BLaER1 treated with 17β-estradiol and CSF1 and Interleukin-3, amounts not matched to agents 10 nM and 100 nM (cell line): ENCODE data around the gene CASP1.
"Not testable (repeated sequence)": the region's sequence is repeated elsewhere in the genome, so short reads cannot be mapped to it uniquely, and the experiment has no call there.

Experiments used
- H3K27ac ChIP-seq, 11 experiments: shearing (Covaris generic); formaldehyde crosslinking; 2 replicates each; pipeline ENCODE4 v1.8.1; 2022
- H3K27me3 ChIP-seq, 11 experiments: shearing (Covaris generic); formaldehyde crosslinking; 2 replicates each; pipeline ENCODE4 v1.8.1; 2022
- H3K36me3 ChIP-seq, 11 experiments: shearing (Covaris generic); formaldehyde crosslinking; 2 replicates each; pipeline ENCODE4 v1.8.1; 2022
- H3K4me1 ChIP-seq, 10 experiments: shearing (Covaris generic); formaldehyde crosslinking; 2 replicates each; pipeline ENCODE4 v1.8.1; 2022
- H3K4me2 ChIP-seq, 11 experiments: shearing (Covaris generic); formaldehyde crosslinking; 2 replicates each; pipeline ENCODE4 v1.8.1; 2022
- H3K4me3 ChIP-seq, 10 experiments: shearing (Covaris generic); formaldehyde crosslinking; 2 replicates each; pipeline ENCODE4 v1.8.1; 2022
- H3K9ac ChIP-seq, 11 experiments: shearing (Covaris generic); formaldehyde crosslinking; 2 replicates each; pipeline ENCODE4 v1.8.1; 2022
- H3K9me3 ChIP-seq, 11 experiments: shearing (Covaris generic); formaldehyde crosslinking; replicated peaks in 1 of 11; 2 replicates each; pipeline ENCODE4 v1.8.1; 2022
- H4K20me1 ChIP-seq, 11 experiments: shearing (Covaris generic); formaldehyde crosslinking; 2 replicates each; pipeline ENCODE4 v1.8.1; 2022
- Cebpa-rat ChIP-seq, 11 experiments: shearing (Covaris generic); IDR thresholded peaks; 2 replicates each; pipeline ENCODE4 v1.8.1; 2022

The CASP1 gene

DNA sequence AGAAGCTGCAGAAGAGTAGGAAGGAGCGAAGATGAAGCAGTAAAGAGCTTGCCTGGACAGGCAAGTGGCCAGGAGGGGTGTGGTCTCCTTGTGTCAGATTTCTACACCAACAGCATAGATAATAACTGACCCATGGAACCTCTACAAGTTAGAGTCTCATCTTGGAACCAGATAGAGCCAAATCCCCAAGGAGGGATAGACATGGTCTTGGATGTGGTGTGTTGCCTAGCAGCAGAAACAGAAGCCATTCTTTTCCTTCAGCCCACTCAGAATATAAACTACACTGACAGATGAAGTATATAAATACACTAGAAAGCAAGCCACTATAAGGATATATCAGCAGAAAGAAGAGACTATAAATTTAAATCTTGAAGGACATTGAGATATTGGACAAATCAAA, 14.5 kb upstream of the CASP1 start:
- Histone ChIP-seq H3K4me1 (peaks cover 5 to 49% (median 14%) of the 10 kb centered on the region in 10 experiments; a peak in 17 of 20 replicates), H4K20me1 (no peaks in the 10 kb centered on the region), H3K27ac (no peak overlapping the region), H3K4me3 (no peak overlapping the region), H3K9me3 (peaks cover 0 to 8% (median 0%) of the 10 kb centered on the region in 11 experiments; a peak in 1 of 22 replicates), H3K4me2 (no peak overlapping the region), H3K27me3 (no peaks in the 10 kb centered on the region), H3K36me3 (no peaks in the 10 kb centered on the region), H3K9ac (no peak overlapping the region)
- TF ChIP-seq Cebpa-rat (IDR thresholded peaks at IDR 0.05) = no peak

DNA sequence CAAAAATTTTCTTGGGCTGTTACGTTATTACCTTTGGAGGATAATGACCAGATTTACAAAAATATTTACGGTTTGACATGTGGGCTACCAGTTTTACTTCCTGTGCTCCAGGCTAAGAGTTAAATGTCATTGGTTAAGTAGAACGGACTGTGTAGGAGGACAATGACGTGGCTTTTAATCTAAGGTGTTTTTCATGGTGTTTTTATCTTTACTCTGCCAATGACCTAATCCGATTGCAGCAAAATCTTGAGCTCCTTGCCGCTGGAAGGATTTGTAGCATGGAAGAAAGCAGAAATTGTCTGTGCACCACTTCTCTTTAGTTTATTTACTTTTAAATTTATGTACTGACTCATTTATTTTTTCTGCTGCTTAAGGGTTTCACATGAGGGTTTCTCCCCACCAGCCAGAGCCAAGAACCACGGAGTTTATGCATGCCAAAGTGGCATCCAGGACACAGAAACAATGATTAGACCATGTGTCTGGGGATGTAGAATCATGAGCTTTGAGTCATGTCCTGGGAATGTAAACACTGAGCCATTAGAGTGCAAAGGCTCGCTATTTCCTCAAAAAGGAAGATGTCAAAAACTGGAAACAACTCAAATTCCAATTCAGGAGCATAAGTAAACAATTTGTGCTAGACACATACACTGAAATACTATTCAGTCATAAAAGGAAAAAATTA, 12.1 kb upstream of the CASP1 start:
- Histone ChIP-seq H3K4me3 (no peak overlapping the region), H3K27me3 (no peaks in the 10 kb centered on the region), H3K27ac (peak overlapping the region in 3 of 11 experiments; percentile 24 to 77 (median 47); a peak in 5 of 22 replicates), H3K36me3 (peaks cover 0 to 7% (median 0%) of the 10 kb centered on the region in 11 experiments; a peak in 1 of 22 replicates), H3K4me2 (peak overlapping the region in 3 of 11 experiments; percentile 10 to 96 (median 76); a peak in 6 of 22 replicates), H3K4me1 (peaks cover 5 to 65% (median 16%) of the 10 kb centered on the region in 10 experiments; a peak in 17 of 20 replicates), H3K9me3 (0 out of 22 replicates have a peak, but pooled peaks cover 0 to 3% (median 0%) of the 10 kb centered on the region in 11 experiments), H3K9ac (no peak overlapping the region), H4K20me1 (no peaks in the 10 kb centered on the region)
- no peak for TF ChIP-seq Cebpa-rat (IDR thresholded peaks at IDR 0.05)

DNA sequence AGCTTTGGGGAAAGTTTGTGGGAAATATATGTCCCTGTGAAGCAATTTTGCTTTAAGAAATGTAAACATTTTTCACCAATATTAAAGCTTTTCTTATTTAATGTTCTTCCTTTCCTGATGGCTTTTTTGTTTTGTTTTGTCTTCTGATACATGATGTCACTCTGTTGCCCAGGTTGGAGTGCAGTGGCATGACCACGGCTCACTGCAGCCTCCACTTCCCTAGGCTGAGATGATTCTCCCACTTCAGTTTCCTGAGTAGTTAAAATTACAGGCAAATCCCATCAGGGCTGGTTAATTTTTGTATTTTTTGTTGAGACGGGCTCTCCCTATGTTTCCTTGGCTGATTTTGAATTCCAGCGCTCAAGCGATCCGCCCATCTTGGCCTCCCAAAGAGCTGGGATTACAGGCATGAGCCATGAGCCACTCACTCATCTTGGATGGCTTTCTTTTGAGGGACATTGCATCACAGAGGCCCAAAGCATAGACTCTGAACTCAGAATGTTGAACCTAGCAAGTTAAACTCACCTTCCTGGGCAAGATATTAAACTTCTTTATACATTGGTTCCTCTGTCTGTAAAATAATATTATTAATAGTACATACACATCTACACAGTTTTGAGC, 10.8 kb upstream of the CASP1 start:
- Histone ChIP-seq H3K9ac (peak overlapping the region in 4 of 11 experiments; percentile 77 to 86 (median 80); a peak in 6 of 22 replicates), H3K36me3 (peaks cover 0 to 20% (median 0%) of the 10 kb centered on the region in 11 experiments; a peak in 6 of 22 replicates), H3K27ac (peak overlapping the region in 8 of 11 experiments; percentile 60 to 83 (median 74); a peak in 17 of 22 replicates), H4K20me1 (no peaks in the 10 kb centered on the region), H3K27me3 (no peaks in the 10 kb centered on the region), H3K4me3 (peak overlapping the region in 5 of 10 experiments; percentile 45 to 72 (median 66); a peak in 6 of 20 replicates), H3K9me3 (peaks cover 0 to 9% (median 0%) of the 10 kb centered on the region in 11 experiments; a peak in 4 of 22 replicates), H3K4me1 (peaks cover 5 to 76% (median 18%) of the 10 kb centered on the region in 10 experiments; a peak in 17 of 20 replicates), H3K4me2 (peak overlapping the region; percentile 39 to 96 (median 73); a peak in 21 of 22 replicates)
- no peak for TF ChIP-seq Cebpa-rat (IDR thresholded peaks at IDR 0.05)

DNA sequence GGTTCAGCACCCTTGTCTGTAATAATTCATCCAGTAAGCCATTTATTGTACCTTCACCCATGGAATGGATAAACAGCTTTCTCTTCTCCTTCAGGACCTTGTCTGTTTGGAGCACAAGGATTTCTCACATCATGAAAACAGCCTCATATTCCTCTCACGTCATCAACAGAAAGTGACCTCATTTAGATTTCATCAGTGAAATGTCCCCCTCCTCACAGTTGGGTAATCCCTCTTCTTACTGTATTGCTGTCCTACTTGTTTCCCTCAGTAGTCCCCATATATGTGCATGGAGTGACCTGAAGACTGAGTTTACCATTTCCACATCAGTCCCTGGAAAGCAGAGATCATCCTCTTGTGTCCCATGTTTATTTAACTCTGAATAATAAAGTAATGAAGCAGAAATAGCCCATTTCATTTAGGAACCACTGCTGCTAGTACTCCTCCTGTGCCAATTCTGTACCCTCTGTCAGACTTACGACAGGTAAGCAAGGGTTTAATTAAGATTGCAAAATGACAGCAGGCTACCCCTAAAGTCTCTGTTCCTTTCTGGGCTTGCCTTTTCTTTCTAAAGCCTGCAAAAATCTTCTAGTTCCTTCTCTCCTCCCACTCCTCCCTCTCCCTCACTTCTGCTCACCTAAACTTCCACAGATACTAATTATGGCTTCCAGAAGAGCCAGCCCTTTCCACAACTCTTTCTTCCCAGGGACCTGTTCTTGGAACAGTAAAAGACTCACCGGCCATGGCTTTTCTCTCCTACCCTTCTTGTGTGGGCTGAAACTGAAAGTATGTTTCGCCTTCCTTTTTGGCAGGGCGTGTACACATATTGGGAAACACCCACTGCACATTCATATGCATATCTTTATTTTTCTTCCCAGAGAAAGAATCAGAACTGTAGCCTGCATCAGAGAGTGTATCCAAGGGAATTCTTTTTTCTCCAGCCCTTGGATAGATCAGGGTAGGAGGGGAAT, 9.9 kb upstream of the CASP1 start, which contains the start of gene CARD16:
Gene CARD16 (minus strand): TSS at position 779 of the 968 bp plus-strand sequence. CDS start 38 bp downstream, at position 741.
- H3K4me3 ChIP-seq = peak within 1 kb of the TSS; percentile 35 to 72 (median 58); a peak in 18 of 20 replicates
- not testable (repeated sequence) for H4K20me1 ChIP-seq

DNA sequence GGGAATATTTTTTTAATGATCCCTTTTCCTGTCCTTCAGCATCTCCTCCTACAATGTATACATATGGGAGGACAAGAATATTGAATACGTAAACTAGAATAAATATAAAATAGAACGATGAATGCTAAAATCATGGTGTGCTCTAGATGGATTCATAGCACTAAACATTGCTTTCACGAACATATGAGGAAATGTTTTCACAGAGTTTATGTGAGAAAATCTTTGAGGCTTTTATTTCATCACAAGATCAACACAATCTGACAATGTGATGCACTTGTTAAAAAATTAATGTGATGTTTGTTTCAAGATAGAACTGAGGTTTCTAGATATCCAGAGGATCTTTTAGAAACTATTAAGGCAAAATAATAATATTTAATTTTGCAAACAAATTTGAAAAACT, 7.2 kb upstream of the CASP1 start:
- peak overlapping the region in 3 of 10 experiments; percentile 66 to 71 (median 66); a peak in 6 of 20 replicates for H3K4me3 ChIP-seq
- peak overlapping the region in 3 of 11 experiments; percentile 78 to 96 (median 95); a peak in 5 of 22 replicates for H3K4me2 ChIP-seq
- H4K20me1 ChIP-seq = no peaks in the 10 kb centered on the region
- H3K9ac ChIP-seq = 0 out of 22 replicates have a peak overlapping the region, but pooled peaks of 1 of the 11 experiments have one; percentile 22
- peaks cover 5 to 71% (median 18%) of the 10 kb centered on the region in 10 experiments; a peak in 17 of 20 replicates for H3K4me1 ChIP-seq
- H3K9me3 ChIP-seq = peaks cover 8 to 43% (median 19%) of the 10 kb centered on the region in 11 experiments
- no peak overlapping the region for H3K27ac ChIP-seq
- no peak for TF ChIP-seq Cebpa-rat (IDR thresholded peaks at IDR 0.05)
- H3K27me3 ChIP-seq = no peaks in the 10 kb centered on the region
- H3K36me3 ChIP-seq = peaks cover 0 to 56% (median 0%) of the 10 kb centered on the region in 11 experiments; a peak in 7 of 22 replicates

More for the DNA sequence above, 9.9 kb upstream of the CASP1 start, which contains the start of gene CARD16:
- peak in 2 of 11 experiments; percentile 28 to 43; a peak in 2 of 22 replicates for TF ChIP-seq Cebpa-rat (IDR thresholded peaks at IDR 0.05)
- Histone ChIP-seq H3K9me3 (peaks cover 0 to 16% (median 0%) of the 10 kb centered on the region in 11 experiments; a peak in 6 of 22 replicates), H3K27ac (peak within 1 kb of the TSS; percentile 28 to 83 (median 72); a peak in 21 of 22 replicates), H3K36me3 (peaks cover 0 to 29% (median 0%) of the 10 kb centered on the region in 11 experiments; a peak in 6 of 22 replicates), H3K4me2 (peak within 1 kb of the TSS; percentile 39 to 96 (median 73)), H3K9ac (peak within 1 kb of the TSS; percentile 45 to 86 (median 72); a peak in 20 of 22 replicates), H3K4me1 (peaks cover 5 to 73% (median 18%) of the 10 kb centered on the region in 10 experiments; a peak in 17 of 20 replicates)
- H3K27me3 ChIP-seq = not testable (repeated sequence)

DNA sequence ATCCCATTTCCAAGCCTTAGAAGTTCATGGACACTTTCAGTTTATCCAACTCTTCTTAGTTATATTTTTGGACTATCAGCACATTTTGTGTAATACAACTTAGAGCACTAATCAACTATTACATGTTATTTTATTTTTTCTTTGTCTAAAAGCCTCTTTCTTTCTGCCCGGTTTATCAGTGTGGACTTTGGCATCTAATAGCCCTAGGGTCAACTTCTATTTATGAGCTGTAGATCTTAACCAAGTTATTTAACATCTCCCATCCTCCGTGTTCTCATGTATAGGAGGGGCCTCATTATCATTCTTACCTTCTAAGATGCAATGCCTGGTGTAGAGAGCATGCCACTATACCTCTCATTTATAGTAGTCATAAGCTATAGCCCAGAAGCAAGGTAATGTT, 5.8 kb upstream of the CASP1 start:
- H3K4me2 ChIP-seq = peak overlapping the region in 3 of 11 experiments; percentile 78 to 96 (median 95); a peak in 4 of 22 replicates
- TF ChIP-seq Cebpa-rat (IDR thresholded peaks at IDR 0.05) = no peak
- no peak overlapping the region for H3K27ac ChIP-seq
- no peaks in the 10 kb centered on the region for H3K27me3 ChIP-seq
- H3K9ac ChIP-seq = no peak overlapping the region
- H3K4me3 ChIP-seq = no peak overlapping the region
- peaks cover 4 to 71% (median 16%) of the 10 kb centered on the region in 10 experiments; a peak in 17 of 20 replicates for H3K4me1 ChIP-seq
- no peaks in the 10 kb centered on the region for H4K20me1 ChIP-seq
- H3K36me3 ChIP-seq = peaks cover 0 to 56% (median 0%) of the 10 kb centered on the region in 11 experiments; a peak in 7 of 22 replicates
- peaks cover 10 to 54% (median 20%) of the 10 kb centered on the region in 11 experiments for H3K9me3 ChIP-seq

DNA sequence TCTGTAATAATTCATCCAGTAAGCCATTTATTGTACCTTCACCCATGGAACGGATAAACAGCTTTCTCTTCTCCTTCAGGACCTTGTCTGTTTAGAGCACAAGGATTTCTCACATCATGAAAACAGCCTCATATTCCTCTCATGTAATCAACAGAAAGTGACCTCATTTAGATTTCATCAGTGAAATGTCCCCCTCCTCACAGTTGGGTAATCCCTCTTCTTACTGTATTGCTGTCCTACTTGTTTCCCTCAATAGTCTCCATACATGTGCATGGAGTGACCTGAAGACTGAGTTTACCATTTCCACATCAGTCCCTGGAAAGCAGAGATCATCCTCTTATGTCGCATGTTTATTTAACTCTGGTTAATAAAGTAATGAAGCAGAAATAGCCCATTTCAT, 556 bp downstream of the CASP1 start:
- H3K9ac ChIP-seq = peak overlapping the region in 10 of 11 experiments; percentile 26 to 79 (median 72); a peak in 15 of 22 replicates
- peak overlapping the region in 7 of 10 experiments; percentile 40 to 66 (median 54); a peak in 13 of 20 replicates for H3K4me3 ChIP-seq
- H3K4me2 ChIP-seq = peak overlapping the region; percentile 42 to 99 (median 63); a peak in 21 of 22 replicates
- H3K27me3 ChIP-seq, H4K20me1 ChIP-seq: not testable (repeated sequence)
- H3K9me3 ChIP-seq = peaks cover 10 to 52% (median 20%) of the 10 kb centered on the region in 11 experiments
- H3K27ac ChIP-seq = peak overlapping the region; percentile 52 to 88 (median 73); a peak in 21 of 22 replicates
- H3K4me1 ChIP-seq = peaks cover 0 to 81% (median 26%) of the 10 kb centered on the region in 10 experiments; a peak in 18 of 20 replicates
- peaks cover 0 to 59% (median 6%) of the 10 kb centered on the region in 11 experiments; a peak in 12 of 22 replicates for H3K36me3 ChIP-seq
